GM18870 (cell line): Measurements from ENCODE around the gene CRTC2.

Source experiments
- ATAC-seq: cut with Tn5 transposase; IDR thresholded peaks from one replicate; pipeline ENCODE4 v1.9.1; 2021; ENCODE audit warnings: moderate library complexity; ENCODE audit not compliant: unreplicated experiment

CRTC2 gene

DNA sequence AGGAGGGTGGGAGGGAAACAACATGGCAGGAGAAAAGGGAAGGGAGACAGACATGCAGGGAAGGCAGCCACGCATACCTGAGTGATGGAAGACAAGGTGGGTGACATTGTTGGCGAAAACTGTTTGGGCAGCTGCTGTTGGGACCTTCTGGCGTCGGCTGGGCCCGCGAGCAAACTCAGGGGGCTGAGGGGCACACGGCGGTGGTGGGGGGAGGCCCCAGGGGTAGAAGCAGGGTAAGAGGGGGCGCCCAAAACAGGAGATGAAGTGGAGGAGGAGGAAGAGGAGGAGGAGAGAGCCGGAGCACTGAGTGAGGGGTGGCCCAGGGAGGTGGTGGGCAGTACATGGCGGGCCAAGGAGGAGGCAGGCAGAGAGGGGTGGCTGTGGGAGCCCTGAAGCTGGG, 7.2 kb downstream of the CRTC2 start:
- ATAC-seq, result no peak

DNA sequence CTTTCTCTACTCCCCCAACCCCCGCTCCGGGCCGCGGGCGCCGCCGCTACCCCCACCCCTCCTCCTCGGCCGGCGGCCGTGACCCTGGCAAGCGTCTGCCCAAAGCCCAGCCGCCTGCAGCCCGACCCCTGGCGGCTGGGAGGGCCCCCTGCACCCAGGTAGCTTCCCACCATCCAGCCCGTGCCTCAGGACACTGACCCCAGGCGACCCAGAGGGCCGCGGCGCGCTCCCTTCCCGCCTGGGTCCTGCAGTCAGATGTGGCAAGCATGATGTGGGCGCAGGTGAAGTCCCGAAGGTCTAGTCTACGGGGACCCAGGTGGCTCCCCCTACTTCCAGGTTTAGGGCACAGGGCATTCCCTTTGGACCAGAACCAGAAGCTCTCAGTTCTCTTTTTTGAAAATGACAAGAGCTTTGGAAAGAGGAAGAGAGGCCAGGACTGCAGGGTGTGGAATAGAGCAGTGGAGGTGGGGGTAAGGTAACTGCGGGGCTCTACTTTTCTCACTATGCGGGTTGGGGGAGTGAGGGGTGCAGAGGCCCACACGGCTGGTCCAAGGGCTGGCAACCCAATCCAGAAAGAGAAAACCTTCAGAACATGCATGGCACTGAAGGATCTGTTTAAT, 11.7 kb downstream of the CRTC2 start, which contains the start of gene DENND4B:
Gene DENND4B (minus strand): TSS at position 97 of the 620 bp plus-strand sequence. CDS start 2,344 bp downstream, outside the sequence.
- peak; percentile 33 for ATAC-seq

GRCh38 chr1:153945795-153946621, 12.4 kb downstream of the CRTC2 start:
- peak; percentile 68 for ATAC-seq

DNA sequence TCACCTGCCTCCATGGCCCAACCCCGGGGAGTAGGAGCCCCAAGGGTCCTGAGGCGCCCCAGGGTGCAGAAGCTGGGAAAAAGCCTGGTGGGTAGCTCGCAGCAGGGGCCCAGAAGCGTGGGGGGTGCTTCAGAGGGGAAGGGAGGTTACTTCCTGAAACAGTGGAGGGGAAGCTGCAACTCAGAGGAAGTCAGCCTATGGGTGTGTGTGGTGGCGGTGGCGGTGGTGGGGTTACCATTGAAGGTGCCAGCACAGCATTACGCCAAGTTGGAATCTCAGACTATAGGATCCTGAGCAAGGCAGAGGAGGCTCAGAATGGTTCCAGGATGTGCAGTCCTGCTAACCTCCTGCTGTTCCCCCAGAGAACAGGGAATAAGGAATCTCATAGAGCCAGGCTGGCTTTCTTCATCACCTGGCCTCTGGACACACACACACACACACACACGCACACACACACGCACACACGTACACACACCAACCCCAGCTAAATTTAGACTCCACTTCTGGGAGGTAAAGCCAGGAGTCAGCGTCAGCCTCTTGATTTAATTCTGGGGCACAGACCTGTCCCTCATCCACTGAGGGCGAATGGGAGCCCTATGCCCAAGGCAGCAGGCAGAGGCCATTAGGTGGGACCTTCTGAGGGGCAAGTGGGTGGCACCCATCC, 13.1 kb downstream of the CRTC2 start:
- ATAC-seq, result no peak

- ATAC-seq, result no peak
Observed at GRCh38 chr1:153944827-153945117, 13.6 kb downstream of the CRTC2 start.

DNA sequence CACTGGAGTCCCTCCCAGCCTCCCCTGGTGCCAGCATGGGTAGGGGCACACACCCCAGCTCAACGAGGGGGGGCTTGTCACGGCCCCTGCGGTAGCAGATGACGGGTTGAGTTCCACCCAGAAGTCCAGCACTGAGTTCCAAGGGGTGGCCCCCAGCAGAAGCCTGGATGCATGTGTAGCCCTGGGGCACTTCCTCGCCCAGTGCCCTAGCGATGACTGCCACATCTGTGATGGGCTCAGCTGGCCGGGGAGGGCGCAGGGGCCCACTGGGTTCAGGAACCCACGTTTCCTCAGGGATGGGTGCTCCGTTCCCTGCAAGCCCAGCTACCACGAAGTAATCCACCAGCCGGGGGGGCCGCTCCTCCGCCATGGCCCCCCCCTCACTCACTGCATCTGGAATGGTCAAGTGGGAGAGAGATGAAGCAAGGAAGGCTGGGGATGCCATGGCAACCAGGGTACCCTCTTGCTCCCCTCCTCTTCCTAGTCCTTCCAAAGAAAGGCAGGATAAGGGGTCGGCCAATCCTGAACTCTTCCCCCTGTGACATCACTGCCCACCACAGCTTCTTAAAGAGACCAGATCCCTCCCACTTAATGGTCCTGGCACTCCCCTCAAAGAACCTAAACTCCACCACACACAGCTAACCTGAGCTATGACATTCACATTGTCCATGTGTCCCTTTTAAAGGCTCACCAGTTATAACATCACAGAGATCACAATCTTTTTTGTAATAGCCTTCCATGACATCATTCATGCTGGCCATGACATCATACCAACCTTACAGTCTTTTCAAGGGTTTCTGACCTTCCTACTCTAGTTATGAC, 14.2 kb downstream of the CRTC2 start:
- no peak for ATAC-seq

- no peak for ATAC-seq
Observed at GRCh38 chr1:153942766-153943549, 15.5 kb downstream of the CRTC2 start.

DNA sequence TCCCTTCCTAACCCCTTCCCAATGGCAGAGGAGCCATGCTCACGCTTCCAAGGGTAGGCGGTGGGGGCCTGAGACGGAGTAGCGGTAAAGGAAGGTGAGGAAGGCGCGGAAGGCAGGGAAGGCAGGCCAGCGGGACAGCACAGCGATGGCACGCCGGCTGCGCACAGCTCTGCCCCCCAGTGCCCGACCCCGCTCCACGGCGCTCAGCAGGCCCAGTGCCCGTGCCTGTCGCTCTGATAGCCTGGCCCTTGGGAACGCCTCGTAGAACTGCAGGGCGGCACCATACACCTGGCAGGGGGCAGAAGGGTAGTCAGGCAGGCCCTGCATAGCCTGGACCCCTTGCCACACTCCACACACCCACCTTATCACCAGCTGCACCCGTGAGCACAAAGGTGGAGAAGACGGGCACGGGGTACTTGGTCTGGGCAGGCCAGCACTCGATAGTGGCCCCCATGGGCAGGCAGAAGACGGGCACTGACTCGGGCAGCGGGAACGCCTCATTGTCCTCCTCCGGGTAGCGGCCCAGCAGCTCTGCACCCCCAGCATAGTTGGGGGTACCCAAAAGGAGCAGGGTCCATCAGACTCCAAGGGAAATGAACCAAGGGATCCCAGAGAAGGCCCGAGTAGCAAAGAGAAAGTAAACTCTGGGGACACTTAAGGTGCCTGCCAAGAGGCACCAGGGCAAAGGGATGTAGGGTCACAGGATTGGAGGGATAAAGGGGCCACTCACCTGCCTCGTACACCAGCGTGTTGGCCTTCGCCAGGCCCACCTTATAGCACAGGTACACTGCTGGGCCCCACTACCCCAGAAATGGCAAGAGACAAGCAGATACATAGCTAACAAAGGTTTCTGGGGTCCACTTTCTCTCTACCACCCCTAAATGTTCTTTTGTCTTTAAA, 16.3 kb downstream of the CRTC2 start:
- ATAC-seq, result no peak

- ATAC-seq, result no peak
Observed at GRCh38 chr1:153940756-153941155, 17.7 kb downstream of the CRTC2 start.

- ATAC-seq, result no peak
Observed at GRCh38 chr1:153939476-153939875, 18.9 kb downstream of the CRTC2 start.

- ATAC-seq, result no peak
Observed at GRCh38 chr1:153938996-153939395, 19.4 kb downstream of the CRTC2 start.

GRCh38 chr1:153937331-153937730, 21.1 kb downstream of the CRTC2 start:
- no peak for ATAC-seq

- ATAC-seq, result no peak
Observed at GRCh38 chr1:153936011-153936802, 22.2 kb downstream of the CRTC2 start.

GRCh38 chr1:153934746-153935145, 23.7 kb downstream of the CRTC2 start:
- ATAC-seq, result no peak

DNA sequence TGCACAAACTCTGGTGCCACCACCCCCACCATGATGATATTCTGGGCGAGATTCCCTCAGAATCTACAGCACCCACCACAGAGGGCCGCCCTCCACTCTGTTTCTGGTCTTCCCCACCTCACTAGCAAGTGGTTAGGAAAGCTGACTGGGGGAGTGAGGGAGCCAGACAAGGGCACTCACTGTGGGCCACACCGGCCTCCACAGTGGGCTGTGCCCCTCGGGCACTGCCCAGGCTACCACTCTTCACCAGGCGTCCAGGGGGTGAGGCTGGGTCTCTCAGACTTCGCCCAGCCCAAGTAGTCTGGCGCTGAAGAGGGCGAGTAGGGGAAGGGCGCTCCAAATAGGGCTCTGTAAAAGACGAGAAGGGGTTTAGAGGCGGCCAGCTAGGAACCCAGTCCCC, 24.5 kb downstream of the CRTC2 start:
- no peak for ATAC-seq

- ATAC-seq, result no peak
Observed at GRCh38 chr1:153933430-153933829, 25.0 kb downstream of the CRTC2 start.

GRCh38 chr1:153932156-153933131, 26.0 kb downstream of the CRTC2 start:
- ATAC-seq, result no peak
